SK-N-MC (cell line): ENCODE results near the gene ABCB8.

ENCODE experiments used
- EZH2 ChIP-seq: fragments of 200-600 bp; sonication (generic); IDR thresholded peaks from one replicate; pipeline ENCODE4 v1.6.1; 2017; ENCODE audit warnings: antibody characterized with exemption
- FOXP2 ChIP-seq: optimal IDR thresholded peaks from 2 replicates; pipeline ENCODE3; 2011; ENCODE audit warnings: mild to moderate bottlenecking, moderate library complexity; ENCODE audit not compliant: insufficient read depth; ENCODE audit errors: extremely low read length, control extremely low read depth
- POLR2AphosphoS5 ChIP-seq: IDR thresholded peaks from 2 replicates; pipeline ENCODE4 v1.6.1; 2012; ENCODE audit warnings: mild to moderate bottlenecking, low read depth, low read length, borderline replicate concordance

- TF ChIP-seq EZH2: no peak
- TF ChIP-seq POLR2AphosphoS5: no peak
- no peak for TF ChIP-seq FOXP2
Observed at GRCh38 chr7:150996376-150997074, 31.7 kb upstream of the ABCB8 start.
